Activated naive CD8-positive, alpha-beta T cell treated with anti-CD3 and anti-CD28 coated beads, Interleukin-2, amount 50 U/mL, for 24 hours (primary cell): ENCODE data around the gene HOXB6.
A peak's percentile ranks its signal among the peaks of the same experiment; 100 is the strongest.

Experiments
- ATAC-seq: fragments of 150-1000 bp; cut with Tn5 transposase; one replicate; pipeline ENCODE4 v1.10.0; 2021
- DNase-seq: peaks from one replicate; pipeline ENCODE4 v3.0.0; 2021
- H3K27ac Mint-ChIP-seq: one replicate; pipeline ENCODE4 v1.8.0; 2021; ENCODE audit warnings: mild to moderate bottlenecking, mixed read lengths
- H3K27me3 Mint-ChIP-seq: one replicate; pipeline ENCODE4 v1.8.0; 2021; ENCODE audit warnings: mixed read lengths
- H3K36me3 Mint-ChIP-seq: one replicate; pipeline ENCODE4 v1.8.0; 2021; ENCODE audit warnings: low read depth, mixed read lengths
- H3K4me1 Mint-ChIP-seq: one replicate; pipeline ENCODE4 v1.8.0; 2021; ENCODE audit warnings: mixed read lengths
- H3K4me3 Mint-ChIP-seq: one replicate; pipeline ENCODE4 v1.8.0; 2021; ENCODE audit warnings: mild to moderate bottlenecking, moderate library complexity, mixed read lengths
- H3K9me3 Mint-ChIP-seq: one replicate; pipeline ENCODE4 v1.8.0; 2021; ENCODE audit warnings: mixed read lengths

The HOXB6 gene

DNA sequence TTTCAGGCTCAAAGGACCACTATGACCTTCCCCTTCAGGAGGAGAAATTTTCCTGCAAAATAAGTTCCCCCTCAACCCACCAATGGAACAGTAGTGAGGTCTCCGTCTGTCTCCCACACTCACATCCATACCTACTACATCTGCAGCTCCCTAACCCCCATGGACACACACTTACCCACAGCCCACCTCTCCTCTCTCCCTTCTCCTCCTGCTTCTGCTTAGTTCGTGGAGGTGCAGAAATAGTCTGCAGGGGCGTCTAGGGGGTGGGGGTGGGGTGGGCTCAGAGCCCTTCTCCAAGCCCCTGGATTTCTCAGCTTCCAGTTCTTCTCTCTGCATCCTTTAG lies 35.6 kb downstream of the HOXB6 start:
- no peak overlapping the region for H3K4me3 Mint-ChIP-seq
- no peaks in the 10 kb centered on the region for H3K36me3 Mint-ChIP-seq
- peaks cover 4% of the 10 kb centered on the region for H3K4me1 Mint-ChIP-seq
- H3K9me3 Mint-ChIP-seq, result no peaks in the 10 kb centered on the region
- DNase-seq (no peak), ATAC-seq (no peak)
- peaks cover 25% of the 10 kb centered on the region for H3K27me3 Mint-ChIP-seq
- no peak overlapping the region for H3K27ac Mint-ChIP-seq

DNA sequence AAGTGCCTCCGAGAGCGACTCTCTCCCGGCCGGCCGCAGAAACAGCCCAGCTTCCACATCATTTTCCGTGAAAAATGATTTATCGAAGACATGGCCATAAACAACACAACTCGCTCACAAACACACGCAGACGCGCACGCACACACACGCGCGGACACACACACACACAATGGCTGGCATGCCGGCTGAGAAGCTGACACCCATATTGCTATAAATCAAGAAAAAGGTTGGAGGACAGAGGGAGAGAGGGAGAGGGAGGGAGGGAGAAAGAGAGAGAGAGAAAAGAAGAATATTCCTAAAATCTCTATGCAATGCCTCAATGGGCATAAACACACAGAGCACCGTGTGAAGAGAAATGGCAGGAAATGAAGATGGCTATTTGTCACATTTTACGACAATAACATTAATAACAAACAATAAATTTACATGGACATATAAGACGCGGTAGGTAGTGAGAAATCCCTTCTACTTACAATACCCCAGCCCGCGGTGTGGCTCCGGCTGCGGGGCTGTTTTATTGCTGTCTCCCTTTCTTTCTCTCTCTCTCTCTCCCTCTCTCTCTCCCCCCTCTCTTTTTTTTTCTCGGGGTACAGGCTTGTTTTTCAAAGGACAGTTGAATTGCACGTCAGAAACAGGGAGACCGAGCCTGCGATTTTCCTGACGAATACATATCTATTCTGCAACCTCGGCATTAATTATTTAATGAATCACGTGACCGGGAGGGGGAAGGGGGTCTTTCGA lies 36.1 kb downstream of the HOXB6 start:
- Mint-ChIP-seq H3K27ac (no peak overlapping the region), H3K4me3 (peak overlapping the region; percentile 36), H3K36me3 (no peaks in the 10 kb centered on the region), H3K9me3 (no peaks in the 10 kb centered on the region), H3K27me3 (peaks cover 27% of the 10 kb centered on the region), H3K4me1 (peaks cover 4% of the 10 kb centered on the region)
- DNase-seq, result no peak
- no peak for ATAC-seq

DNA sequence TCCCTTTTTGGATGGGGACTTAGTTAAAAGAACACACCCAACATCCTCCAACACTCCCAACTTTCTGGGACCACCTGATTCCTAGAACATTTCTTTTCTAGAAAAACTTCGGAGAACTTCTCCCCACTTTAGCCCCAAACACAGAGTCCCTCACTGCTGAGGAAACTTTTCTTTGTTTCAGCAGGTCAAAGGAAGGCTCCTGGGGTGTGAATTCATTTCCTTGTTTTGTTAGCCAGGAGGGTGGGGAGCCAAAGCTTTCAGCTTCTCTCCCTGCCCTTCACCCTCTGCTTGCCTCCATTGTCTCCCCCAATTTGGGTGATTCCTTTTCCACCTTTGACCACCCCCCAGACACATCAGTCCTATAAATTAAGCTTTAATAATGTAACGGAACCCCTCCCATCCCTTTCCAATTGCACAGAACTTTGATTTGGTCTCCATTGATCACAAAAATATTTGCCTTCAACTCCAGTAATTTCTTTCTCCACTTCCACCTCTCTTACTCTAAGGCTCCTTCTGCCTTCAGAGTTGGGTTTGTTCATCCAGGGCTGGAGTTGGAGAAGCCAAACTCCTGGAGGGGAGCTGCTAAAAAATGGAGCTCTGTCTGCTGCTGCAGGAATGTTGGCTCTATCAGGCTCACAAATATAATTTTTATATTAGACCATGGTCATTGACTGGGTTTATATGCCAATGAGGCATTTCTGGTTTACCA lies 37.0 kb downstream of the HOXB6 start:
- DNase-seq (no peak), ATAC-seq (no peak)
- peaks cover 4% of the 10 kb centered on the region for H3K4me1 Mint-ChIP-seq
- no peaks in the 10 kb centered on the region for H3K9me3 Mint-ChIP-seq
- H3K36me3 Mint-ChIP-seq, result no peaks in the 10 kb centered on the region
- peaks cover 32% of the 10 kb centered on the region for H3K27me3 Mint-ChIP-seq
- H3K27ac Mint-ChIP-seq, result no peak overlapping the region
- H3K4me3 Mint-ChIP-seq, result no peak overlapping the region

DNA sequence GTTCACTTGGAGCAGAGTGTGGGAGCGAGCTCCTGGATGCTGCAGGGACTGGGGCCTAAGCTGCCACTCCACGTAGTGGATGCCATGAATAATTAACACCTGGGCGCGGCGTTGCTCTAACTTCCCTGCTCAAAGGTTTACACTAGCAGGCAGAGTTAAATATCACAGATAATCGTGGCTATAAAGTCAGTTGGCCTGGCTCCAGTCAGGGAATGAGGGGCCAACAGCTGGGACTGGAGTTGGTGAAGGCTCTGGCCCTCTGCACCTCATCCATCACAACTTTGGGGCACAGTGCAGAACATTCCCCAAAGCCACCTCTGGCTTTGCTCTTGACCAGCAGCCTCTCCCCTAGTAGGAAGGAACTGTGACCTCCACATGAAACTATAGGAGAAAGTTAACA lies 37.6 kb downstream of the HOXB6 start:
- DNase-seq (no peak), ATAC-seq (no peak)
- H3K9me3 Mint-ChIP-seq, result no peaks in the 10 kb centered on the region
- H3K36me3 Mint-ChIP-seq, result no peaks in the 10 kb centered on the region
- peaks cover 38% of the 10 kb centered on the region for H3K27me3 Mint-ChIP-seq
- H3K4me1 Mint-ChIP-seq, result peaks cover 4% of the 10 kb centered on the region
- no peak overlapping the region for H3K27ac Mint-ChIP-seq
- no peak overlapping the region for H3K4me3 Mint-ChIP-seq

DNA sequence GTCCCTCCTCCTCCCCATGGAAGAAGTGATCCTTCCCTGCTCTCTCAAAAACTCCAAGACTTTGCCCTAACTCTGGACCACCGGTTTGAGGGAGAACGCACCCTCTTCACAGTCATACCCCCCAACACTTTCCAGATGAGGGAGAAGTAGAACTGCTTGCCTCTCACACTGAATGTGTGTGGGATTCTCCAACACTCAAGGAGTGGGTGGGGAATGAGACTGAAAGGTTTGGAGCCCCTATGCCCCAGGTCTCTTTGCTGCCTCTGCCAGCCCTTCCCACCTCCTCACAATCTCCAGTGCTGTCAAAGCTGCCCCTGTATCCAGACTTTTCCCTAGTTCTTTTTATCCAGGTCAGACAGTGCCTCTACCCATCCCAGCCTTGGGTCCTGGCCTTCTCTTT lies 38.1 kb downstream of the HOXB6 start:
- DNase-seq (no peak), ATAC-seq (no peak)
- Mint-ChIP-seq H3K4me1 (peaks cover 4% of the 10 kb centered on the region), H3K36me3 (no peaks in the 10 kb centered on the region), H3K27ac (no peak overlapping the region), H3K4me3 (no peak overlapping the region), H3K27me3 (peaks cover 39% of the 10 kb centered on the region), H3K9me3 (no peaks in the 10 kb centered on the region)

DNA sequence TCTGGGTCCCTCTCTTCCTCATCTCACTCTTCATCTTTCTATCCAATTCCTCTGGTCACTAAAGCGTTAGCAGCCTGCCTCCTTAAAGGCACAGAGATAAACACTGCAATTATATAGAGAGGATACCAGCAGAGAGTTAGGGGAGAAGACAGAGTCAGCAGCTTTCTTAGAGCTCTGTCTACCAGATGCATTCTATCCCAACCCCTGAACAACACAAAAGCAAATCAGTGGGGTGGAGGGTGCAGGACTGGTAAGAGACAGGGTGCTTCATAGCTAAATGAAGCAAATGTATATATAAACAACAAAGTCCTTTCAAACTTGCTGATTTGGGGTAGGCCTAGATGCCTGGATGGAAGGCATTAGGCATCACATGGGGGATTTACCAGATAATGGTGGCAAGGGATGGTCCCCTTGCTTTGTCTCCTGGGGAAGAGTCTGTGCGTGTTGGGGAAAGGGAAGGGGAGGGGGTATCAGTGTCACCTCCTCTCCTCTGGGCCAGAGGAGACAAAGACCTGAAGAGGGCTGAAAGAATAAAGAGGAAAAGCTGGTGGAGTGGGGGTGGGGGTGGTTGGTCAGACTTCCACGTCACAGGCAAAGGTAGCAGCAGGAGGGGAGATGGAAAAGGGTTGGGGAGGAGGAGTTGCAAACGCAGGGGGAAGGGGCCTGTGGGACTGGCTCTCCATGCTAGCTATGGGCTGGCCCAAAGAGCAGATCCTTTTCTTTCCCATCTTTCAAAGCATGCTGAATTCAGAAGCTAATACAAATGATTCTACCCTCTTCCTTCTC lies 38.7 kb downstream of the HOXB6 start:
- peaks cover 37% of the 10 kb centered on the region for H3K27me3 Mint-ChIP-seq
- DNase-seq, result no peak
- no peaks in the 10 kb centered on the region for H3K36me3 Mint-ChIP-seq
- peaks cover 4% of the 10 kb centered on the region for H3K4me1 Mint-ChIP-seq
- no peak for ATAC-seq
- no peak overlapping the region for H3K4me3 Mint-ChIP-seq
- no peak overlapping the region for H3K27ac Mint-ChIP-seq
- H3K9me3 Mint-ChIP-seq, result no peaks in the 10 kb centered on the region

DNA sequence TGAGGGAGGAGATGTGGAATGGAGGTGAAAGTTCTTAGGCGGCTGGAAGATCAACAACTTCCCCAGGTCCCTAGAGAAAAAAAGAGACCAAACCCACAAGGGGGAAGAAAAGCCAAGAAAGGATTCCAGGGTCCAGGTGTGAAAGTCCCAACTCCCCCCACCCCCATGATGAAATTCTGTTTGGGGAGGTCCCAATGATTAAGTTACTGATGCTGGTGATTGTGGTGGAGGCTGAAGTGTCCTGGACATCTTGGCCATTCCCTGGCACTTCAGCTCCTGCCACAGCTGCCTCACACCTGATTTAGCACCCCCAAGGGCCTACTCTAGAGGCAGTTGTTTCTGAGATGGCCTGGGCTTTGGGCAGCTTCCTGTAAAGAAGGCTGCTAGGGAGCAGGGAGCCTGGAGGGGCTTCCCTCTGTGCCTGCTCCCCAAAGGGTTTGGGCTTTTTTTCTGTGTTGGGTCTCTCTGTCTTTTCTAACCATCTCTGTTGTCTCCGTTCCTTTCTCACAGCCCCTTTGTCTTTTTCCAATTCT lies 39.7 kb downstream of the HOXB6 start:
- Mint-ChIP-seq H3K4me3 (no peak overlapping the region), H3K27me3 (peaks cover 39% of the 10 kb centered on the region), H3K27ac (no peak overlapping the region), H3K9me3 (no peaks in the 10 kb centered on the region), H3K36me3 (no peaks in the 10 kb centered on the region), H3K4me1 (peaks cover 4% of the 10 kb centered on the region)
- no peak for DNase-seq
- ATAC-seq, result no peak

DNA sequence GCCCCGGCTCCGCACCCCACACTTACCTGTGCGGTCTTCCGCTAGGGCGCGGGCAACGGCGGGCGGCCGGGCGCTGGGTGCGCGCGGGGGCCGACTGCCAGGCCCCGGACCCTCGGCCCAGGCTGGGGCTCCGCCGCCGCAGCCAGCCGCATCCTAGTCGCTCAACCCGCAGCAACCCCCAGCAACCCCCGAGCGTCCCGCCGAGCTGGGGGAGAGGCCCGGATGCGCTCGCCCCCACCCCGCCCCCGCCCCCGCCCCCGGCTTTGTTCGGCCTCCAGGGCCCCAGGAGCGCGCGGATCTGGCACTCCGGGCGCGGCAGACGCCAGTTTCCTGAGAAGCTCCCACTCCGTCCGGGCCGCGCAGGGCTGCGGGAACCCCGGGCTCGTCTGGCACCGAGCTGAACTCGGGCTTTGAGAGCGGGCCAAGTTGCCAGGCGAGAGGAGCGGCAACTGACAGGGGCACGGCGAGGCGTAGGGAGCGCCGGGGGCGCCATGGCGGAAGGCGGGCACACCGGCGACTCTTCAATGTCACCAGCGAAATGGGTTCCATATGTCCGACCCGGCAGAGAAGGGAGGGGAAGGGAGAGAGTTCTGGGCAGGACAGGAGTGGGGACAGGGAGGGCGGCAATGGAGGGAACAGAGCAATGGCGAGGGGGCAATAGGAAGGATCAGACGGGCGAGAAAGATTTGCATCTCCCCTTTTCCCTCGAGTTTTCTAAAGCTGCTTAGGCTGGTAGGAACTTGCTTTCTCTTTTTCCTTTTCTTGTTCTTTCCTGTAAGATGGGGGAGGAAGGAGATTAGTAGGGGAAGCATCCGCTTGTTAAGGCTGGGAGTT lies 40.4 kb downstream of the HOXB6 start:
- peaks cover 4% of the 10 kb centered on the region for H3K4me1 Mint-ChIP-seq
- H3K4me3 Mint-ChIP-seq, result no peak overlapping the region

DNA sequence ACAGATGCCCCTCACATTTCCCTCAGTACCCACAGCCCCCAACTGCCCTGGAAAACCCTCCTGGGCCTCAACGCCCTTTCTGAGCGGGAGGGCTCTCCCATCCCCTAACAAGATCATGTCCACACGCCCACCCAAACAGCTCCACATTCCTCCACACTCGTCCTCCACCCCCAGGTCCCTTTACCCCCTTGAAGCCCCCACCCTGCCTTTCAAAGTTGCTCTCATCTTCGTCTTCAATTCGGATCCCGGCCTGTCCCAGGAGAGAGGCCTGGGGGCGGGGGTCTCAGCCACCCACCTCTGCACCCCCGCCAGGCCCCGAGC lies 41.0 kb downstream of the HOXB6 start:
- H3K27me3 Mint-ChIP-seq, result peaks cover 36% of the 10 kb centered on the region
- H3K27ac Mint-ChIP-seq, result no peak overlapping the region
- peaks cover 4% of the 10 kb centered on the region for H3K4me1 Mint-ChIP-seq
- DNase-seq, result no peak
- no peak overlapping the region for H3K4me3 Mint-ChIP-seq
- no peaks in the 10 kb centered on the region for H3K36me3 Mint-ChIP-seq
- no peak for ATAC-seq
- no peaks in the 10 kb centered on the region for H3K9me3 Mint-ChIP-seq

More for the DNA sequence above, 40.4 kb downstream of the HOXB6 start:
- H3K9me3 Mint-ChIP-seq, result no peaks in the 10 kb centered on the region
- H3K27ac Mint-ChIP-seq, result no peak overlapping the region
- no peak for DNase-seq
- H3K27me3 Mint-ChIP-seq, result peaks cover 36% of the 10 kb centered on the region
- H3K36me3 Mint-ChIP-seq, result no peaks in the 10 kb centered on the region
- ATAC-seq, result peak; percentile 36

DNA sequence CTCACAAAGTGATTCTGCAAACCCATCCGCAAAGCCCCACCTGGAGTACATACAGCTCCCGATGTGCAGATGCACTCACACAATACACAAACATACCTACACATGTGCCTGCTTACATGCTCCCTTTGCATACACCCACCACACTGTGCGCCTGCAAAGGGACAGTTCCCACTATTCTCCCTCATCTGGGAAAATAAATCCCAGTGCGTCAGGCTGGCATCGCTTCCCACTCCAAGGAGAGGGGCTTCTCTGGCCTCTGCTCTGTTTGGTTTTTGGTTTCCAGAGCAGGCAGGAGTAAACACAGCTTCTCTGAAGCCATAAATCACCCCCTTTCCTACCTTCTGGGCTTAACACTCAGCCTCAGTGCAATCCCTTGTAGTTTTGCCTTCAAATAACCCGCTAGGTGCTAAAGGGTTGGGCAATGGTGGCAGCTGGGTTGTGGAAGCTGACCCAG lies 41.4 kb downstream of the HOXB6 start:
- ATAC-seq, result no peak
- H3K27me3 Mint-ChIP-seq, result peaks cover 33% of the 10 kb centered on the region
- no peak overlapping the region for H3K4me3 Mint-ChIP-seq
- H3K36me3 Mint-ChIP-seq, result no peaks in the 10 kb centered on the region
- H3K4me1 Mint-ChIP-seq, result peaks cover 2% of the 10 kb centered on the region
- H3K9me3 Mint-ChIP-seq, result no peaks in the 10 kb centered on the region
- DNase-seq, result no peak
- H3K27ac Mint-ChIP-seq, result no peak overlapping the region

DNA sequence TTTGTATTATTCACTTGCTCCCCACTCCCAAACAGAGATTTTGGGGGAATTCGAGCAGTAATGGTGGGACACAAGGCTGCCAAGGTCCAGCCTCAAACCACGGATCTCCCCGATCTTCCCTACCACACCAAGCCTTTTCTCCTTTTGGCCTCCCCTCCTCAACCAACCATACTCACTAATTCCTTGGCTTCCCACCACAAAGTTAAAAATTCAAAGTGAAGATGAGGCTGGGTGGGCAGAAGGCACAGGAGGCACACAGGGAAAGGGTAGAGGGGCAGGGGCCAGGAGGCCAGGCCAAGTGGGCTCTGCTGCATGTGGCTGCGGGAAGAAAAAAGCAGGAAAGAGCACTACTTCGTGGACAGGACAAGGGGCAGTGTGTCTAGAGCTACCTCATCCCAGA lies 41.9 kb downstream of the HOXB6 start:
- no peaks in the 10 kb centered on the region for H3K36me3 Mint-ChIP-seq
- no peaks in the 10 kb centered on the region for H3K4me1 Mint-ChIP-seq
- peaks cover 34% of the 10 kb centered on the region for H3K27me3 Mint-ChIP-seq
- H3K4me3 Mint-ChIP-seq, result no peak overlapping the region
- no peak overlapping the region for H3K27ac Mint-ChIP-seq
- DNase-seq (no peak), ATAC-seq (no peak)
- H3K9me3 Mint-ChIP-seq, result no peaks in the 10 kb centered on the region

DNA sequence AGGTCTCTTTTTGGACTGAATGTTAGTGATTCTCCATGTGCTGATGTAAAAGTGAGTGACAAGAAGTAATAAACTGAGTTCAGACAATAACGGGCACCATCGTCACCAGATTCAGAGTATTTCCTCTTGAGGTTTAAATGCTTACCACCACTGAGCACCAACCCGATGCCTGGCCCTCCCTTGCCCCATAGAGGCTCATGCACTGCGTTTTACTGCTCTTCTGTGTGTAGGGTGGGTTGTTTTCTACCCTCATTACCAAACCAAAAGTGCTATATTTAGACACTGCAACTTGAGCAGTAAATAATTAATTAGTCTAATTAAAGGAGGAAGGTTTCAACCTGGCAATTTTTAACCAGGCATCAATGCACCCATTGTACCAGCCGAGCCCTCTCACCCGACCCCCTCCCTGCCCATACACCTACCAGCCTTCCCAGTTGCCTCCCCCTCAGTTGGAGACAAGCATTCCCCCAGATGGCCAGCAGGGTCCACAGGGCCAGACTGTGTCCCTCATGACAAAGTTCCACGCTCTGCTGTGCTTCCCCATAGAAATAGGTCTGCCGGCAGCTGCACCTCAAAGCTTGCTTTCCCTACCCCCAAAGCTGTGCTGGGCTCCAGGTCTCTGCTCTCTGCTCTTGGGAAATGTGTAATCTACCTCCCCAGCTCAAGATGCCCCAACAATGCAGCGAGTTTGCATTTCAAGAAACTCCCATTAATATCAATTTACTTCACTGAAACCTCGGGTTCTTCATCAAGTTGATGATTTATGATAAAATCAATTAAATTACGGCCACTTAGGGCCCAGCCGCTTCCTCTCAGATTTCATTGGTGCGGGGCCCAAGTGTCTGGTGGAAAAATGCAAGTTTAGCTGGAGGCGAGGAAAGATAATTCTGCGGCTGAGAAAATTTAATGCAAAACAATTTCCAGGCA lies 42.6 kb downstream of the HOXB6 start:
- Mint-ChIP-seq H3K27ac (no peak overlapping the region), H3K36me3 (no peaks in the 10 kb centered on the region), H3K4me1 (no peaks in the 10 kb centered on the region), H3K4me3 (no peak overlapping the region), H3K9me3 (no peaks in the 10 kb centered on the region), H3K27me3 (peaks cover 35% of the 10 kb centered on the region)
- no peak for ATAC-seq
- DNase-seq, result no peak
